C4-2B (cell line): ENCODE results near the gene TRIM40.

Experiments used
- CTCF ChIP-seq: fragments of 450-650 bp; conservative IDR thresholded peaks from 2 replicates; pipeline ENCODE4 v1.5.1; 2017; ENCODE audit warnings: mild to moderate bottlenecking
- ZFX ChIP-seq: fragments of 450-650 bp; IDR thresholded peaks from 2 replicates; pipeline ENCODE4 v1.6.1; 2017

DNA sequence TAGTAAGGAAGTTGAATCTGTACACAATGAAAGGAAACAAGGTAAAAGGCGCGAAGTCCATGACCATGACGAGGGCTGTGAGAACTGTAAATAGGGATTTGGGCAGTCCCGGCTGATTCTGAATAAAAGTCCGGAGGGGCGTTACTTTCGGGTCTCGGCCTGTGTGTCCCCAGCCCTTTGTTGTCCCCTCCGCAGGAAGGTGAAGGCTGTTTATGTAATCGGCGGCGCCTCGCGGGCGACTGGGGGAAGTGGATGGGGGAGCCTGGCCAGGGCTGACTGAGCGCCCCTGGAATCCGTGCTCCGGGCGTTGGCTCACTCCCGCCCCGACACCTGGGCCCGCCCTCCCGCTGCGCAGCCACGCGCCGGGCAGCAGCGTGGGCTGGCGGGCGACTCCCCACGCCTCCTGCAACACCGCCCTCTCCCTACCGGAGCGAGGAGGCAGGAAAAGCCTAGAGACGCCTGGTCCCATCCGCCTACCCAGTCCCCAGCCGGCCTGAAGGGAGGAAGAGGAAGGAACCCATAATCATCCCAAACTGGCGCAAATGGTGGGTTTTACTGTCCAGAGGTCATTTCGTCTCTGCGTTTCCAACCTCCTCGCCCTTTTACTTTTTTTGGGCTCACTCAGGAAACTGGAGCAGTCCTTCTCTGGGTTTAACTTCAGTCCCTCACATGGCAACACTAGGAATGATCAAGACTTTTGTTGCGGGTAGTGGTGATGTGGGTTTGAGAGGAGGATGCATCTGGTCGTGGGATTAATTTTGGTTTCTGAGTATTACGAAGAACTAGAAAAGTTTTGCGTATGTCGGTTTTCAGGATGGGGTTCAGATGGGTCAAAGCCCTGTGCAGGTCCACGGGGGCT lies 35.1 kb upstream of the TRIM40 start:
- TF ChIP-seq CTCF (no peak), ZFX (no peak)
